ENCODE data around the gene FGGY.

Gene FGGY

GRCh38 chr1:59765011-59765730 is 468.3 kb downstream of the FGGY start:
- H3K4me2 ChIP-seq (ENCODE audit: low read depth, low read length, poor library complexity, severe bottlenecking) = no peak overlapping the region

GRCh38 chr1:59766227-59766855 is 469.4 kb downstream of the FGGY start:
- Histone ChIP-seq H3K9me3 (ENCODE audit: insufficient read depth, low read length) (no peaks in the 10 kb centered on the region), H3K4me2 (ENCODE audit: low read depth, low read length, poor library complexity, severe bottlenecking) (no peak overlapping the region), H3K27me3 (ENCODE audit: low read length) (no peaks in the 10 kb centered on the region), H3K4me3 (ENCODE audit: insufficient read depth, low read length, poor library complexity, severe bottlenecking) (no peak overlapping the region), H3K9ac (ENCODE audit: low read length) (no peak overlapping the region), H2AFZ (ENCODE audit: low read depth, low read length, severe bottlenecking) (no peak overlapping the region), H4K20me1 (ENCODE audit: low read depth, low read length) (no peaks in the 10 kb centered on the region), H3K9me2 (replicated peaks; ENCODE audit: insufficient read depth, low read length) (no peaks in the 10 kb centered on the region), H3K36me3 (ENCODE audit: low read length) (no peaks in the 10 kb centered on the region), H3K27ac (ENCODE audit: low read depth, low read length) (no peak overlapping the region), H3K79me2 (ENCODE audit: insufficient read depth, low read length) (no peaks in the 10 kb centered on the region), H3F3A (ENCODE audit: insufficient read depth) (no peaks in the 10 kb centered on the region)
- no peak for TF ChIP-seq EZH2phosphoT487 (conservative IDR thresholded peaks at IDR 0.05; ENCODE audit: low read length)
- no peak for TF ChIP-seq CTCF (IDR thresholded peaks at IDR 0.05; ENCODE audit: insufficient read depth, low read length, poor library complexity, severe bottlenecking)

More at GRCh38 chr1:59765011-59765730, 468.3 kb downstream of the FGGY start:
- no peak overlapping the region for H3K9ac ChIP-seq (ENCODE audit: low read length)
- no peak overlapping the region for H3K27ac ChIP-seq (ENCODE audit: low read depth, low read length)
- no peaks in the 10 kb centered on the region for H4K20me1 ChIP-seq (ENCODE audit: low read depth, low read length)
- H3K27me3 ChIP-seq (ENCODE audit: low read length) = no peaks in the 10 kb centered on the region
- no peaks in the 10 kb centered on the region for H3K36me3 ChIP-seq (ENCODE audit: low read length)
- no peak overlapping the region for H3K4me3 ChIP-seq (ENCODE audit: insufficient read depth, low read length, poor library complexity, severe bottlenecking)
- H3F3A ChIP-seq (ENCODE audit: insufficient read depth) = no peaks in the 10 kb centered on the region
- no peaks in the 10 kb centered on the region for H3K9me3 ChIP-seq (ENCODE audit: insufficient read depth, low read length)
- no peak overlapping the region for H2AFZ ChIP-seq (ENCODE audit: low read depth, low read length, severe bottlenecking)
- no peak for TF ChIP-seq CTCF (IDR thresholded peaks at IDR 0.05; ENCODE audit: insufficient read depth, low read length, poor library complexity, severe bottlenecking)
- TF ChIP-seq EZH2phosphoT487 (conservative IDR thresholded peaks at IDR 0.05; ENCODE audit: low read length) = no peak
- H3K79me2 ChIP-seq (ENCODE audit: insufficient read depth, low read length) = no peaks in the 10 kb centered on the region
- no peaks in the 10 kb centered on the region for H3K9me2 ChIP-seq (replicated peaks; ENCODE audit: insufficient read depth, low read length)

GRCh38 chr1:59767119-59767518 is 470.2 kb downstream of the FGGY start:
- no peak overlapping the region for H3K9ac ChIP-seq (ENCODE audit: low read length)
- no peaks in the 10 kb centered on the region for H3K9me3 ChIP-seq (ENCODE audit: insufficient read depth, low read length)
- H3K4me3 ChIP-seq (ENCODE audit: insufficient read depth, low read length, poor library complexity, severe bottlenecking) = no peak overlapping the region
- no peaks in the 10 kb centered on the region for H3F3A ChIP-seq (ENCODE audit: insufficient read depth)
- no peaks in the 10 kb centered on the region for H3K36me3 ChIP-seq (ENCODE audit: low read length)
- H3K9me2 ChIP-seq (replicated peaks; ENCODE audit: insufficient read depth, low read length) = no peaks in the 10 kb centered on the region
- no peaks in the 10 kb centered on the region for H3K79me2 ChIP-seq (ENCODE audit: insufficient read depth, low read length)
- no peak overlapping the region for H3K27ac ChIP-seq (ENCODE audit: low read depth, low read length)
- H3K27me3 ChIP-seq (ENCODE audit: low read length) = no peaks in the 10 kb centered on the region
- no peak for TF ChIP-seq CTCF (IDR thresholded peaks at IDR 0.05; ENCODE audit: insufficient read depth, low read length, poor library complexity, severe bottlenecking)
- TF ChIP-seq EZH2phosphoT487 (conservative IDR thresholded peaks at IDR 0.05; ENCODE audit: low read length) = no peak
- no peak overlapping the region for H3K4me2 ChIP-seq (ENCODE audit: low read depth, low read length, poor library complexity, severe bottlenecking)
- no peaks in the 10 kb centered on the region for H4K20me1 ChIP-seq (ENCODE audit: low read depth, low read length)
- H2AFZ ChIP-seq (ENCODE audit: low read depth, low read length, severe bottlenecking) = no peak overlapping the region
